NCI-H128 (cell line): ENCODE data around the gene ARPC1A.
"Not testable (repeated sequence)": the region's sequence is repeated elsewhere in the genome, so short reads cannot be mapped to it uniquely, and the experiment has no call there.

ENCODE experiments used
- DNase-seq: peaks from one replicate; lab custom pipeline; 2025; ENCODE audit not compliant: unreplicated experiment; lab: John Stamatoyannopoulos, UW

ARPC1A gene

DNA sequence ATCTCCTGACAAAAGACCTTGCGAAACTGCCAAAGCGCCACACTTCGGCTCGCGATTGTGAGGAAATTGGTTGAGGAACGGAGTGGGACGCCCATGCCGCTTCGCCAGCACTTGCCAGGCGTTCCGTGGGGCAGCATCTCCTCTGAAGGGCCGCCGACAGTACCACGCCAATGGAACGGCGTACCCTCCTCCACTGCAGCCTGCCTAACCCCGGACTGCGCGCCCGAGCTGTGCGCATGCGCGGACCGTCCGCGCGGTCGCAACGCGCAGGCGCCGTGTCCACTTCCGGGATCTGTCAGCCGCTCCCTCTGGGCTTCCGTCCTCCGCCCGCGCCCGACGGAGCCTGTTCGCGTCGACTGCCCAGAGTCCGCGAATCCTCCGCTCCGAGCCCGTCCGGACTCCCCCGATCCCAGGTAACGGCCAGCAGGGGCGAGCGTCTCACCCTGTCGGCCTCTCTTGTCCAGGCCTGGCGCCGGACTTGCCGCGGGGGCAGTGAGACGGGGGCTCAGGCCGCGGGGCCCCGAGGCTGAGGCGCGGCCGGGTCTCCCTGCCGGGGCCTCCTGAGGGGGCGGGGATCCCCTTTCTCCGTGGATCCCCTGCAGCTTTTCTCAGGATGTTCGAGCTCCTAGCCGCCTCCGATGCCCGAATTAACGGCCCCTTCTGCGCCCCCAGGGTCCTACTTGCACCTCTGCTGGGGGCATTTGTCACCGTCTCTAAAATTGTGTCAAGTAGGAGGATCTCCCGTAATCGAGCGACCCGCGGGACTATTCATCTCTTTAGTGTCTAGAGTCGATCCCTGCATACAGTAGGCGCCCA lies at the start of gene ARPC1A:
ARPC1A (plus strand) TSS at position 307 of the 816 bp plus-strand sequence. CDS start 7,456 bp downstream, outside the sequence.
- peak; percentile 82 for DNase-seq

DNA sequence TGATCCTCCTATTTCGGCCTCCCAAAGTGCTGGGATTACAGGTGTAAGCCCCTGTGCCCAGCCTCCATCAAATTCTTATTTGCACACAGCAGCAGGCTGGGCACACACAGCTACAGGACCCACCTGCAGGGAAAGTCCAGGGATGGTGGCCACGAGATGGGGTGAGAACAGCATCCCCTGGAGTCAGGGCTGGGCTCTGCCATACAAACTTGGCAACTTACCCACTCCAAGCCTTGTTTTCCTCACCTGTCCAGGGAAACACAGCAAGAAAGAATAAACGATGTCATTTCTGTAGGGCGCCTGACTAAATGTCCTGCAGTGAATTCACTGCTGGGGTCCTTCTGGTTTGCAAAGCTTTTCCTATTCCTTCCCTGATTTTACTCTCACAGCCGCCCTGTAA lies 47.5 kb upstream of the ARPC1A start:
- no peak for DNase-seq

DNA sequence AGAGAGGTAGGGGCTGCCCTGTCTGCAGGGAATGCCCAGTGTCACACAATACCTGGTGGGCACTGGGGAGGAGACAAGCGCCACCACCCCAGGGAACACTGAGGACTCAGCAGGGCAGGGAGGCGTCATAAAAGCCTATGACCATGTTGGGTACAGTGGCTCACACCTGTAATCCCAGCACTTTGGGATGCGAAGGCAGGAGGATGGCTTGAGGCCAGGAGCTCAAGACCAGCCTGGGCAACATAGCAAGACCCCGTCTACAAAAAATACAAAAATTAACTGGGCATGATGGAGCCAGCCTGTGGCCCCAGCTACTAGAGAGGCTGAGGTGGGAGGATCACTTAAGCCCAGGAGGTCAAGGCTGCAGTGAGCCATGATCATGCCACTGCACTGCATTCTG lies 41.5 kb upstream of the ARPC1A start:
- DNase-seq, result not testable (repeated sequence)

- no peak for DNase-seq
These were observed 37.7 kb upstream of the ARPC1A start for GRCh38 chr7:99287779-99288534.

DNA sequence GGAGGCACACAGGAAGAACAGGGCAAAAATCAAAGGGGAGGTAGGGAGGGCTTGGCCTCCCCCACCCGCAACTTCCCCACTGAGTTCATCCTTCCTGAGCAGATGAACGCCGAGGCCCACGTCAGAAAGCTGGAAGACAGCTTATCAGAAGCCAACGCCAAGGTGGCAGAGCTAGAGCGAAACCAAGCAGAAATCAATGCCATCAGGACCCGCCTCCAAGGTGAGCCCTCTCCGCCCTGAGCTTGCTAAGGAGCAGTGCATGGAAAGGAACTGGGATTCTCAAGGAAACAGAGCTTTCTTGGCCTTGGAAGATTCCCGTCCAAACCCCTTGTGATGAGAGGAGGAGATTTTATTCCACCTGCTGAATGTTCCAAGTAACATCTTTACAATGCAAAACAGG lies 36.5 kb upstream of the ARPC1A start:
- no peak for DNase-seq

GRCh38 chr7:99290148-99290547 lies 35.5 kb upstream of the ARPC1A start:
- not testable (repeated sequence) for DNase-seq

- no peak for DNase-seq
These were observed 34.6 kb upstream of the ARPC1A start for GRCh38 chr7:99290980-99291607.

DNA sequence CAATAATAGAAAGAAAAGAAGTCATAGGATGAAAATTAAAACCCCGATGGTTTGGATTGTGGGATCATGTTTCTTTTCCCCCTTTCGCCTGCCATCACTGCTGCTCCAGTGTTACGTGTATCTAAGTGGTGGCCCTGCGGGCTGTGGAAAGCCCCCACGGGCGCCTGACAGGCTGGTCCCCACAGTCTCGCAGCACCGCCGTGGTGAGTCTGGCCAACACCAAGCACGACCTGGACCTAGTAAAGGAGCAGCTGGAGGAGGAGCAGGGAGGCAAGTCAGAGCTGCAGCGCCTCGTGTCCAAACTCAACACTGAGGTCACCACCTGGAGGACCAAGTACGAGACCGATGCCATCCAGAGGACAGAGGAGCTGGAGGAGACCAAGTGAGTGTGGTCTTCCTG lies 33.6 kb upstream of the ARPC1A start:
- DNase-seq, result no peak

GRCh38 chr7:99293167-99293566 lies 32.5 kb upstream of the ARPC1A start:
- DNase-seq, result no peak

DNA sequence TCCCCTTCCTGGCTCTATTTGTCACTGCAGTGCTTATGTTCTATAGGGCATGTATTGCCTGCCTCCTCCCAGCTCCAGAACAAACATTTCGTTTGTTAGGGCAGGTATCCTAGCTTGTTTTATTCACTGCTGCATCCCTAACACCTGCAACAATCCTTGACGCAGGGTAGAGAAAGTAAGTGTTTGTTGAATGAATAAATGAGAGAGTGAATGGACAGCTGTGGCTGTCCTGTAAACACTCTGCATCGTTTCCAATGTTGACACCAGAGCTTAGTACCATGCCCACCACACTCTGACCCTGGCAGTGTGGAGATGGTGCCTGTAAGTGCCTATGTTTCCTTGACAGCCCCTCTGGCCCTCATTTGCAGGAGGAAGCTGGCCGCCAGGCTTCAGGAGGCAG lies 32.0 kb upstream of the ARPC1A start:
- DNase-seq, result no peak

GRCh38 chr7:99296471-99296870 lies 29.2 kb upstream of the ARPC1A start:
- DNase-seq, result no peak

GRCh38 chr7:99301496-99301895 lies 24.2 kb upstream of the ARPC1A start:
- no peak for DNase-seq

DNA sequence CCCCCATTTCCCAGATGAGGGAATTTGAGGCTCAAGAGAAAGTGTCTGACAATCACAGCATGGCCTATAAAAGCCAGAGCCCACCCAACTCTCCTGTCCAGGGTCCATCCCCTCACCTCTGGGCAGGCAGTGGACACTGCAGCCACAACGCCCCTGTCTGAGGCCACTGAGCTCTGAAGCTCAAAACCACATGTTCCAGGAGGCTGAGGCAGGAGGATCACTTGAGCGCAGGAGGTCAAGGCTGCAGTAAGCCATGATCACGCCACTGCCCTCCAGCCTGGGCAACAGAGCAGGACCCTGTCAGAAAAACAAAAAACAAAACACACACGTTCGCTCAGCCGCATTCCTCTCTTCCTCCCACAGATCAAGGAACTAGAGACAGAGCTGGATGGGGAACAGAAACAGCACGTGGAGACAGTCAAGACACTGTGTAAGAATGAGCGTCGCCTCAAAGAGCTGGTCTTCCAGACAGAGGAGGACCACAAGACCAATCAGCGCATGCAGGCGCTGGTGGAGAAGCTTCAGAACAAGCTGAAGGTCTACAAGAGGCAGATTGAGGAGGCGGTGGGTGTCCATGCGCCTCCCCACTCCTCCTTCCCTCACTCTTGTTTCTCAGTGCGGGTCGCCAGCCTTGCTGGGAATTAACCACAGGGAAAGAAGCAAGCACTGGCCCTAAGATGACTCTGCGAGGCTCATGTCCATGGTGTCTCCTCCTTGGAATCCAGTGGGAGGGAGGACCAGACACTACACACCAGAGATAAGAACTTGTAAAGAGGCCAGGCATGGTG lies 20.0 kb upstream of the ARPC1A start:
- DNase-seq, result no peak

GRCh38 chr7:99308461-99309074 lies 17.1 kb upstream of the ARPC1A start:
- no peak for DNase-seq

GRCh38 chr7:99309111-99309510 lies 16.6 kb upstream of the ARPC1A start:
- no peak for DNase-seq

- no peak for DNase-seq
These were observed 15.7 kb upstream of the ARPC1A start for GRCh38 chr7:99310004-99310403.

GRCh38 chr7:99311702-99312101 lies 14.0 kb upstream of the ARPC1A start:
- no peak for DNase-seq

- DNase-seq, result peak; percentile 13
These were observed 13.1 kb upstream of the ARPC1A start for GRCh38 chr7:99312316-99313203.

DNA sequence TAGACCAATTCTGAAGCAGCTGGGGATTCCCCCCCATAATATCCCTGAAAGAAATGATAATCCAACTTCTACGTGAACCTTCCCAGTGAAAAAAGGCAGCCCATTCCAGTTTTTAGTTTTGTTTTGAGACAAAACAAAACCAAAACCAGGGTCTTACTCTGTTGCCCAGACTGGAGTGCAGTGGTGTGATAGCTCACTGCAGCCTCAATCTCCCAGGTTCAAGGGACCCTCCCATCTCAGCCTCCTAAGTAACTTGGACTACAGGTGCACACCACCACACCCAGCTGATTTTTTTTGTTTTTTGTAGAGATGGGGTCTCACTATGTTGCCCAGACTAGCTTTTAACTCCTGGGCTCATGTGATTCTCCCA lies 12.5 kb upstream of the ARPC1A start:
- no peak for DNase-seq

DNA sequence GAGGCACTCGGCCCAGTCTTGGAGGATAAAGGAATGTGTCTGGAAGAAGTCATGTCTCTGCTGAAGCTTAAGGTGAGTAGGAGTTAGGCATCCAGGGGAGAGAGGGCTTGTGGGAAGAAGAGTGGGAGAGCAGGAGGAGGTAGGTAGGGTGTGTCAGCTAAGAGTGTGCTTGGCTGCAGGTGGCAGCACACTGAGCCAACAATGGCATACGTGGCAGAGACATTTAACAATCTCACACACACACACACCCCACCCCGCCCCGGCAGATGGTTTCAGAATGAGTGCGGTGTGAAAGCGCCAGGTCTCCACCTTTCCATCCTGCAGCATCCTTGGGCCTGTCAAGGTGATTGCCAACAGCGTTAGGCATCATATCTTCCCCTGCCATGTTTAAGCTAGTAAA lies 11.2 kb upstream of the ARPC1A start:
- no peak for DNase-seq
